HCT116 (cell line): ENCODE data around the gene PPFIA1. TPM values are rescaled to one million over a fixed set of nuclear protein-coding genes. Genes with fewer than 3 reads are reported as not detected.

Source experiments
- ATAC-seq: fragments of 200-7000 bp; cut with Tn5 transposase; 2 replicates; pipeline ENCODE4 v1.9.1; 2020; ENCODE audit warnings: mild to moderate bottlenecking, moderate library complexity
- BruUV-seq: library from RNA; stranded (reverse); fragments of 400-500 nt; replicated peaks from 2 replicates; lab custom pipeline; 2021; lab: Mats Ljungman, UMichigan
- CTCF ChIA-PET: fragments of 300-600 bp; sonication (Branson Sonifier 250); formaldehyde crosslinking; loops from one replicate; lab custom pipeline; 2021; ENCODE audit warnings: antibody characterized with exemption; lab: Charles Lee
- POLR2A ChIA-PET: fragments of 300-600, 350-600 bp; sonication (Branson Sonifier 250); formaldehyde crosslinking; loops from one replicate; lab custom pipeline; 2021; ENCODE audit warnings: antibody characterized with exemption; lab: Charles Lee
- RAD21 ChIA-PET, 2 experiments: fragments of 300-600 bp; sonication (Branson Sonifier 250); formaldehyde crosslinking; loops; one replicate each; lab custom pipeline; 2023; ENCODE audit warnings: low total read pairs in 2 of 2; ENCODE audit not compliant: uncharacterized antibody in 2 of 2, unreplicated experiment in 2 of 2, low non-redundant PET in 1 of 2; lab: Charles Lee
- DNase-seq: peaks from one replicate; pipeline ENCODE4 v3.0.0-alpha.2; 2010; ENCODE audit warnings: low read depth, low spot score
- H2AFZ ChIP-seq: fragments of 200-600 bp; shearing (Covaris generic), sonication (generic); 2 replicates; pipeline ENCODE4 v1.6.1; 2017; ENCODE audit warnings: low read depth, mixed run types, mixed read lengths, antibody characterized with exemption, low read length; ENCODE audit not compliant: poor library complexity, severe bottlenecking
- H3K27ac ChIP-seq: 2 replicates; pipeline ENCODE4 v1.5.1; 2012; ENCODE audit warnings: low read depth, low read length
- H3K27me3 ChIP-seq: fragments of 200-600 bp; sonication (generic); 2 replicates; pipeline ENCODE4 v1.6.1; 2016; ENCODE audit warnings: mixed run types, low read length, mixed read lengths; ENCODE audit not compliant: insufficient read depth
- H3K36me3 ChIP-seq, 2 experiments: fragments of 200-500 bp in 1 of 2; fragments of 200-600 bp in 1 of 2; sonication (Bioruptor generic) in 1 of 2; sonication (generic) in 1 of 2; 2 replicates each; pipeline versions ENCODE4 v1.5.1 to v1.6.1; 2014 to 2016; ENCODE audit warnings: low read length in 2 of 2, inconsistent platforms in 1 of 2, mixed read lengths in 1 of 2, mixed run types in 1 of 2; ENCODE audit not compliant: insufficient read depth in 2 of 2, control insufficient read depth in 1 of 2
- H3K4me1 ChIP-seq, 2 experiments: fragments of 200-600 bp in 1 of 2; sonication (generic) in 1 of 2; 2 replicates each; pipeline versions ENCODE4 v1.5.1 to v1.6.1; 2012 to 2017; ENCODE audit warnings: low read length in 2 of 2, inconsistent platforms in 1 of 2, mild to moderate bottlenecking in 1 of 2, mixed read lengths in 1 of 2, mixed run types in 1 of 2, moderate library complexity in 1 of 2; ENCODE audit not compliant: insufficient read depth in 2 of 2, control insufficient read depth in 1 of 2
- H3K4me2 ChIP-seq: fragments of 200-600 bp; sonication (generic); 2 replicates; pipeline ENCODE4 v1.6.1; 2017; ENCODE audit warnings: mixed run types, low read length, mixed read lengths
- H3K4me3 ChIP-seq, 2 experiments: fragments of 200-600 bp in 1 of 2; sonication (generic) in 1 of 2; replicated peaks in 1 of 2; 2 replicates each; pipeline ENCODE4 v1.5.1; 2011 to 2016; ENCODE audit warnings: low read length in 2 of 2, control low read depth in 1 of 2, low read depth in 1 of 2, mild to moderate bottlenecking in 1 of 2, mixed read lengths in 1 of 2, mixed run types in 1 of 2
- H3K79me2 ChIP-seq: fragments of 200-600 bp; sonication (generic); 2 replicates; pipeline ENCODE4 v1.6.1; 2017; ENCODE audit warnings: mild to moderate bottlenecking, mixed run types, low read length, moderate library complexity, mixed read lengths; ENCODE audit not compliant: insufficient read depth
- H3K9ac ChIP-seq: fragments of 200-600 bp; sonication (generic); 2 replicates; pipeline ENCODE4 v1.6.1; 2016; ENCODE audit warnings: low read length, mixed read lengths
- H3K9me2 ChIP-seq: fragments of 200-600 bp; sonication (generic), shearing (Covaris generic); 2 replicates; pipeline ENCODE4 v1.6.1; 2017; ENCODE audit warnings: mixed run types, mild to moderate bottlenecking, moderate library complexity; ENCODE audit not compliant: insufficient read depth
- H3K9me3 ChIP-seq, 2 experiments: fragments of 200-500 bp in 1 of 2; fragments of 200-600 bp in 1 of 2; sonication (Bioruptor generic) in 1 of 2; sonication (generic) in 1 of 2; 2 replicates each; pipeline ENCODE4 v1.6.1; 2014 to 2017; ENCODE audit warnings: low read length in 2 of 2, mixed read lengths in 2 of 2, inconsistent platforms in 1 of 2, low read depth in 1 of 2, mild to moderate bottlenecking in 1 of 2, mixed run types in 1 of 2, moderate library complexity in 1 of 2; ENCODE audit not compliant: control insufficient read depth in 1 of 2, insufficient read depth in 1 of 2
- H4K20me1 ChIP-seq: fragments of 200-600 bp; sonication (generic), shearing (Covaris generic); 2 replicates; pipeline ENCODE4 v1.6.1; 2017; ENCODE audit warnings: mixed run types, mild to moderate bottlenecking, moderate library complexity; ENCODE audit not compliant: insufficient read depth
- EGR1 ChIP-seq: IDR thresholded peaks from 2 replicates; pipeline ENCODE4 v1.6.1; 2012; ENCODE audit warnings: low read depth
- ELF1 ChIP-seq: IDR thresholded peaks from 2 replicates; pipeline ENCODE4 v1.6.1; 2012; ENCODE audit warnings: low read depth, borderline replicate concordance
- POLR2AphosphoS5 ChIP-seq: IDR thresholded peaks from 2 replicates; pipeline ENCODE4 v1.6.1; 2011; ENCODE audit warnings: mild to moderate bottlenecking, low read depth, low read length, moderate library complexity
- SIN3A ChIP-seq: IDR thresholded peaks from 2 replicates; pipeline ENCODE4 v1.6.1; 2012; ENCODE audit warnings: low read depth
- SRF ChIP-seq: IDR thresholded peaks from 2 replicates; pipeline ENCODE4 v1.6.1; 2012; ENCODE audit warnings: low read depth
- YY1 ChIP-seq: IDR thresholded peaks from 2 replicates; pipeline ENCODE4 v1.6.1; 2011; ENCODE audit warnings: low read length, low read depth, moderate library complexity, mild to moderate bottlenecking; ENCODE audit not compliant: insufficient replicate concordance; ENCODE audit errors: extremely low read depth
- intact Hi-C: fragments of 100-400 bp; cut with micrococcal nuclease; formaldehyde crosslinking; loops from 2 replicates; pipeline ENCODE4 v1.10.0; 2022
- total RNA-seq: library from RNA; stranded (reverse); gene quantifications from one replicate; pipeline ENCODE4 v1.2.1, GENCODE V29; 2021; ENCODE audit not compliant: unreplicated experiment
- TF ChIP-seq, protein P1 (sequence below): IDR thresholded peaks from 2 replicates; pipeline ENCODE4 v1.6.1; 2012
- TF ChIP-seq, protein P2 (sequence below), 3 experiments: fragments of 200-600 bp in 1 of 3; sonication (generic) in 1 of 3; IDR thresholded peaks in 2 of 3; conservative IDR thresholded peaks in 1 of 3; 2 replicates each; pipeline ENCODE4 v1.5.1; 2012 to 2017; ENCODE audit warnings: low read depth in 2 of 3, low read length in 2 of 3, antibody characterized with exemption in 1 of 3, borderline replicate concordance in 1 of 3, control low read depth in 1 of 3, mild to moderate bottlenecking in 1 of 3, mixed read lengths in 1 of 3, mixed run types in 1 of 3, moderate library complexity in 1 of 3; ENCODE audit not compliant: insufficient read depth in 1 of 3
- TF ChIP-seq, protein P3 (sequence below): IDR thresholded peaks from 2 replicates; pipeline ENCODE4 v1.6.1; 2012
- TF ChIP-seq, protein P4 (sequence below): IDR thresholded peaks from 2 replicates; pipeline ENCODE4 v1.6.1; 2012; ENCODE audit warnings: low read depth

The PPFIA1 gene
- total RNA-seq, 1 experiment from 2014 or later, result 48.6 TPM

DNA sequence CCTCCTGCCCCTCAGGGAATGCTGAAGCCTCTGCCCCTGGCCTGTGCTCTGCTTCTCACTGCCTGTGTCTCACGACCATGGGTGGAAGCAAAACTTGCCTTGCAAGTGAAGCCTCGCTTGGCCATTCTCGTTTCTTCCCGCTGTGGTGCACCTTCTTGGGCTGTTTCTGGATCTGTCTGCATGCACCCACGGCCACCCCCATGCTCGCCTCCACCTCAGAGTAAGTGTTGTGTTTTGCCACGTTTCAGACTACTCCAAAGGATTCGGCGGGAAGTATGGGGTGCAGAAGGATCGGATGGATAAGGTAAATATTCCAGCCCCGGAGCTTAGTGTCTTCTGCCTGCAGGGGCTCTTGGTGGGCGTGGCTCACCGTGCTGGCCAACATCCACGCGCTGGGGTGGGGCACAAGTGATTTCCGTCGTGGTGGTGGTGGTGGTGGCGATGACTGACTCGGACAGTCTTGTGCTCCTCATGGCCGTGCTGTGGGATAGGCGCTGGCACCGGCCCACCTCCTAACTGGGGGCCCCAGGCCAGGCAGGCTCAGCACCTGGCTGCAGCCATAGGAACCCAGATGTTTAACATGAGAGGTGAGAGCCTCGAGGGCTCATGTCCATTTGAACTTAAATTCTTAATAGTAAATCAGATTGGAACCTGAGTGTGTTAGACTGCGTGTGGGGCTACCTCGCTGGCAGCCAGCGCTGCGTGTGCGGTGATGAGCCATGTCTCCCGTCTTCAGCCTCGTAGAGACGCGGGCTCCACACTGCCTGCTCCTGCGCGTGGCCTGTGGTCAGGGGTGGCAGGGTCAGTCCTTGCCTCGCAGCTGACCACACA lies 152.4 kb downstream of the PPFIA1 start:
- Histone ChIP-seq H4K20me1 (no peaks in the 10 kb centered on the region), H3K4me3 (no peak overlapping the region), H3K36me3 (peaks cover 58 to 60% of the 10 kb centered on the region in 2 experiments), H3K9me3 (no peaks in the 10 kb centered on the region), H3K4me2 (no peak overlapping the region), H3K9ac (no peak overlapping the region), H3K9me2 (no peaks in the 10 kb centered on the region), H3K27me3 (no peaks in the 10 kb centered on the region), H2AFZ (no peak overlapping the region)
- DNase-seq (no peak), ATAC-seq (no peak)
- ChIA-PET RAD21 (no interaction called here), POLR2A (no interaction called here)
- intact Hi-C loops, result no loop called here
- BruUV-seq, result no TSS peak
- TF ChIP-seq EGR1 (no peak), ELF1 (no peak), SIN3A (no peak), YY1 (no peak), POLR2AphosphoS5 (no peak), SRF (no peak)
- TF ChIP-seq, protein P1, sequence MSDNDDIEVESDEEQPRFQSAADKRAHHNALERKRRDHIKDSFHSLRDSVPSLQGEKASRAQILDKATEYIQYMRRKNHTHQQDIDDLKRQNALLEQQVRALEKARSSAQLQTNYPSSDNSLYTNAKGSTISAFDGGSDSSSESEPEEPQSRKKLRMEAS, result no peak
- TF ChIP-seq, protein P2, sequence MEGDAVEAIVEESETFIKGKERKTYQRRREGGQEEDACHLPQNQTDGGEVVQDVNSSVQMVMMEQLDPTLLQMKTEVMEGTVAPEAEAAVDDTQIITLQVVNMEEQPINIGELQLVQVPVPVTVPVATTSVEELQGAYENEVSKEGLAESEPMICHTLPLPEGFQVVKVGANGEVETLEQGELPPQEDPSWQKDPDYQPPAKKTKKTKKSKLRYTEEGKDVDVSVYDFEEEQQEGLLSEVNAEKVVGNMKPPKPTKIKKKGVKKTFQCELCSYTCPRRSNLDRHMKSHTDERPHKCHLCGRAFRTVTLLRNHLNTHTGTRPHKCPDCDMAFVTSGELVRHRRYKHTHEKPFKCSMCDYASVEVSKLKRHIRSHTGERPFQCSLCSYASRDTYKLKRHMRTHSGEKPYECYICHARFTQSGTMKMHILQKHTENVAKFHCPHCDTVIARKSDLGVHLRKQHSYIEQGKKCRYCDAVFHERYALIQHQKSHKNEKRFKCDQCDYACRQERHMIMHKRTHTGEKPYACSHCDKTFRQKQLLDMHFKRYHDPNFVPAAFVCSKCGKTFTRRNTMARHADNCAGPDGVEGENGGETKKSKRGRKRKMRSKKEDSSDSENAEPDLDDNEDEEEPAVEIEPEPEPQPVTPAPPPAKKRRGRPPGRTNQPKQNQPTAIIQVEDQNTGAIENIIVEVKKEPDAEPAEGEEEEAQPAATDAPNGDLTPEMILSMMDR (IDR thresholded peaks at IDR 0.05 in 2 of 3, conservative IDR thresholded peaks at IDR 0.05 in 1 of 3; ENCODE audit: borderline replicate concordance in 1 of 3, insufficient read depth in 1 of 3, low read depth in 2 of 3, low read length in 2 of 3), result no peak
- TF ChIP-seq, protein P3, sequence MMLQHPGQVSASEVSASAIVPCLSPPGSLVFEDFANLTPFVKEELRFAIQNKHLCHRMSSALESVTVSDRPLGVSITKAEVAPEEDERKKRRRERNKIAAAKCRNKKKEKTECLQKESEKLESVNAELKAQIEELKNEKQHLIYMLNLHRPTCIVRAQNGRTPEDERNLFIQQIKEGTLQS, result no peak
- TF ChIP-seq, protein P4, sequence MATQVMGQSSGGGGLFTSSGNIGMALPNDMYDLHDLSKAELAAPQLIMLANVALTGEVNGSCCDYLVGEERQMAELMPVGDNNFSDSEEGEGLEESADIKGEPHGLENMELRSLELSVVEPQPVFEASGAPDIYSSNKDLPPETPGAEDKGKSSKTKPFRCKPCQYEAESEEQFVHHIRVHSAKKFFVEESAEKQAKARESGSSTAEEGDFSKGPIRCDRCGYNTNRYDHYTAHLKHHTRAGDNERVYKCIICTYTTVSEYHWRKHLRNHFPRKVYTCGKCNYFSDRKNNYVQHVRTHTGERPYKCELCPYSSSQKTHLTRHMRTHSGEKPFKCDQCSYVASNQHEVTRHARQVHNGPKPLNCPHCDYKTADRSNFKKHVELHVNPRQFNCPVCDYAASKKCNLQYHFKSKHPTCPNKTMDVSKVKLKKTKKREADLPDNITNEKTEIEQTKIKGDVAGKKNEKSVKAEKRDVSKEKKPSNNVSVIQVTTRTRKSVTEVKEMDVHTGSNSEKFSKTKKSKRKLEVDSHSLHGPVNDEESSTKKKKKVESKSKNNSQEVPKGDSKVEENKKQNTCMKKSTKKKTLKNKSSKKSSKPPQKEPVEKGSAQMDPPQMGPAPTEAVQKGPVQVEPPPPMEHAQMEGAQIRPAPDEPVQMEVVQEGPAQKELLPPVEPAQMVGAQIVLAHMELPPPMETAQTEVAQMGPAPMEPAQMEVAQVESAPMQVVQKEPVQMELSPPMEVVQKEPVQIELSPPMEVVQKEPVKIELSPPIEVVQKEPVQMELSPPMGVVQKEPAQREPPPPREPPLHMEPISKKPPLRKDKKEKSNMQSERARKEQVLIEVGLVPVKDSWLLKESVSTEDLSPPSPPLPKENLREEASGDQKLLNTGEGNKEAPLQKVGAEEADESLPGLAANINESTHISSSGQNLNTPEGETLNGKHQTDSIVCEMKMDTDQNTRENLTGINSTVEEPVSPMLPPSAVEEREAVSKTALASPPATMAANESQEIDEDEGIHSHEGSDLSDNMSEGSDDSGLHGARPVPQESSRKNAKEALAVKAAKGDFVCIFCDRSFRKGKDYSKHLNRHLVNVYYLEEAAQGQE, result no peak
- TF ChIP-seq, all 23 proteins: peak for 0
- no peaks in the 10 kb centered on the region for H3K4me1 ChIP-seq
- no peak overlapping the region for H3K27ac ChIP-seq
- CTCF ChIA-PET, result no interaction called here
- peaks cover 50% of the 10 kb centered on the region; the same call in 1 of the 2 replicates for H3K79me2 ChIP-seq
